Astrocyte of the cerebellum (primary cell): ENCODE measurements around the gene IL21R.

Experiments
- DNase-seq: peaks from one replicate; pipeline ENCODE4 v3.0.0-alpha.2; 2011; ENCODE audit warnings: low read depth
- H3K4me3 ChIP-seq: 2 replicates; pipeline ENCODE4 v1.5.1; 2011; ENCODE audit warnings: mild to moderate bottlenecking, low read depth, low read length, moderate library complexity
- in situ Hi-C: cut with HindIII; loops from 2 replicates; pipeline ENCODE4 v1.10.0; 2017; ENCODE audit warnings: low sequenced_read_pairs
- TF ChIP-seq, protein P1 (sequence below): IDR thresholded peaks from 2 replicates; pipeline ENCODE4 v1.5.1; 2012; ENCODE audit warnings: low read length, low read depth, moderate library complexity, mild to moderate bottlenecking; ENCODE audit errors: missing control alignments

The IL21R gene

DNA sequence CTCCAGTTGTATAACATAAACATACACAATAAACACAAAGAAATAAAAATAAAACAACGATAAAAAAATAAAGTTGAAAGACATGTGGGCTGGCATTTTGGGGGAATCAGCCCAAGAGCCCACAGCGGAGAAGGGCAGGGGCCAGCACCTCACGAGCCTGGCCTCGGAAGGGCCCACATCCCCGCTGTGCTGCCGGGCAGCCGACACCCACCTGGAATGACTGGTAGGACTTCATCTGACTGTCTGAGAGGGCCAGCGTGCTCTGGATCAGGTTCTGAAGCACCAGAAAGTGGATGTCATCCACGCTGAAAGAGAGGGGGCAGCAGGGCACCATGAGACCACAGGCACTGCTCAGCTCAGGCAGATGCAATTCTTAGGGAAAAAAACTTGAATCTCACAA lies 74.3 kb downstream of the IL21R start:
- TF ChIP-seq, protein P1, sequence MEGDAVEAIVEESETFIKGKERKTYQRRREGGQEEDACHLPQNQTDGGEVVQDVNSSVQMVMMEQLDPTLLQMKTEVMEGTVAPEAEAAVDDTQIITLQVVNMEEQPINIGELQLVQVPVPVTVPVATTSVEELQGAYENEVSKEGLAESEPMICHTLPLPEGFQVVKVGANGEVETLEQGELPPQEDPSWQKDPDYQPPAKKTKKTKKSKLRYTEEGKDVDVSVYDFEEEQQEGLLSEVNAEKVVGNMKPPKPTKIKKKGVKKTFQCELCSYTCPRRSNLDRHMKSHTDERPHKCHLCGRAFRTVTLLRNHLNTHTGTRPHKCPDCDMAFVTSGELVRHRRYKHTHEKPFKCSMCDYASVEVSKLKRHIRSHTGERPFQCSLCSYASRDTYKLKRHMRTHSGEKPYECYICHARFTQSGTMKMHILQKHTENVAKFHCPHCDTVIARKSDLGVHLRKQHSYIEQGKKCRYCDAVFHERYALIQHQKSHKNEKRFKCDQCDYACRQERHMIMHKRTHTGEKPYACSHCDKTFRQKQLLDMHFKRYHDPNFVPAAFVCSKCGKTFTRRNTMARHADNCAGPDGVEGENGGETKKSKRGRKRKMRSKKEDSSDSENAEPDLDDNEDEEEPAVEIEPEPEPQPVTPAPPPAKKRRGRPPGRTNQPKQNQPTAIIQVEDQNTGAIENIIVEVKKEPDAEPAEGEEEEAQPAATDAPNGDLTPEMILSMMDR = no peak
- DNase-seq = no peak
- in situ Hi-C loops = no loop called here

DNA sequence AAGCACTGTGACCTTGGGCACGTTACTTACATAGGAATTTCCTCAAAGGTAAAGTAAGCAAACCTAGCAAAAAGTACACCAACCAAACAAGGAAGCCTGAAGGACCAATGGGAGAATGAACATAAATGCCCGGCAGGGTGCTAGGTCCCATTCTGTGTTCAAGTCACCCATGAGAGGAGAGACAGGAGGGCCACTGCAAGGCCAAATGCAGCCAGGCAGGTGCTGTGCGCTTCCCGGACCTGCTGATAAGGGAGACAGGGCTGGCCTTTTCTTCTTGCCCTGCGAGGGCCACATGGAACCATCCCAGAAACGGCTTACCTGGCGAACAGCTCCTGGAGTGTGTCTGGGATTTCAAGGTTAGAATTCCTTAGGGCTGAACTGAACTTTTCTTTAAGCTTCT lies 78.8 kb downstream of the IL21R start:
- TF ChIP-seq, protein P1 = no peak
- no peak for DNase-seq
- H3K4me3 ChIP-seq = no peak overlapping the region
- in situ Hi-C loops = no loop called here

More for the DNA sequence above, 74.3 kb downstream of the IL21R start:
- H3K4me3 ChIP-seq = no peak overlapping the region

DNA sequence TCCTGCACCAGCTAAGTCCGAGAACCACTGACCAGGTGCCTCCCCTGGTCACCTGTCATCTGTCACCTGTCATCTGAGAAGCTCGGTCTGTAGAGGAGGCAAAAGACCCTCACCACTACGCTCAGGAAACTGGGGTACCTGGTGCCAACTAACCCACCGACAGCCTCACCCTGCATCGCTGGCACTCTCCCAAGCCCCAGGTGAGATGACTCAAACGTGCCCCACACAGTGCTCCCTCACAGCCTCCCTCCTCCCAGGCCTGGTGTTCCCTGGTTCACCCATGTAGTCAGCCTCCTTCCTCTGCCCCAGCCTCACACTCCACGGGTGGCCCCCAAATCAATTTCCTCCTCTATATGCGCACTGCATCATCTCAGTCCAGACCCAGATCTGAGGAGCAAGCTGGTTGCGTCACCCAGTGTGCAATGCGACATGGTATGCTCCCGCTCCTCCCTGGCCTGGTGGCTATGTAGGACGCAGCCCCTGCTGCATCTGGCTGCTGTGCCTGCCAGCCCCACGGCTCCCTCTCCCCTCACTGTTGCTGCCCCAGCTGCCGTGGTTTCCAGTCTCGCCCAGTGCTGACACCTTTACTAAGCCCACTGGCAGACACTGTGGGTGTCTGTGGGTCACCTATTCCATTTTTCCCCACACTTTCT lies 79.4 kb downstream of the IL21R start:
- DNase-seq = no peak
- in situ Hi-C loops = no loop called here
- H3K4me3 ChIP-seq = no peak overlapping the region
- TF ChIP-seq, protein P1 = no peak

DNA sequence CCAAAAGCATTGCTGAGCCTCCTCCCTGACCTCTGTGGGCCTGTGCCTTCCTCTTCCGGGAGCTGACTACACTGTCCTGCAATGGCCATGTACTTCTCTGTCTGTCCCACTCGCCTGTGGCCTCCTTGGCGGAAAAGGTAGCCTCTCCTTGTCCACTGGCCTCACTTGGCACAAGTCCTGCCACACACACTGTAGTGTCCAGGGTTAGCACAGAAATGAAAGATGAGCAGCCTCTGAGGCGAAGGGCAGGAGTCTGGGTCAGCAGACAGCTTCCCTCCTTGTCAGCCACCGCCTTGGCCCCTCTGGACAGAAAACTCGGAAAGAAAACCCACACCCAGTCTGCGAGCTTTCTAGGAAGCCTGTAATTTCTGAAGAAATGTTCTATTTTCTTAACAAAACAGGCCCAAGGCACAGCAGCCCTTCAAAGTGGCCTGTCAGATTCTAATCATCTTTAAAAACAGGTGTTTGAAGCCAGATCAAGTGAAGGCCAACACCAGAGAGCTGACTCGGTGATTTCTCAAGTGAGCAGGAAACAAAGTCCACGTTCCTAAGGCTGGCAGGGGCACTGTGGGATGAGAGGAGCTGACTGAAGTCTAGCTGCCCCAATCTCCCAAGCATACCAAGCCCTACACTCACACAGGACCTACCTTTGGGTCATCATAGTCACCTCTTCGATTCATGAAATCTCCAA lies 80.6 kb downstream of the IL21R start:
- DNase-seq = no peak
- TF ChIP-seq, protein P1 = no peak
- H3K4me3 ChIP-seq = no peak overlapping the region
- in situ Hi-C loops = no loop called here

DNA sequence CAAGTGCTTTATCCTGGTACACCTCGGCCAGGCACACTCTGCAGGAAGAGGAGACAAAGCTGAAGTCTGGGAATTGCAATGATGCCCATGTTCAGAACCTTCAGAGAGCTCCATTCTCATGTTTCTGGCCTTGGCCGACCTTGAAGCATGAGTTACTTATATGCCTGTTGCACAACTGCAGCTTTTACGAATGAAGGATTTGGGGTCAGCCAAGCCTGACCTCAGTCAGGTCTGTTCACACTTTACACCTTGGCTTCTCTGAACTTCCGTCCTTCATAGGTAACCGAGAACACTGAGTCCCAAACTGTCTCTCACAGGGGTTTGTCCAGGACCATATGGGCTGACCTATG lies 81.1 kb downstream of the IL21R start:
- DNase-seq = no peak
- in situ Hi-C loops = no loop called here

DNA sequence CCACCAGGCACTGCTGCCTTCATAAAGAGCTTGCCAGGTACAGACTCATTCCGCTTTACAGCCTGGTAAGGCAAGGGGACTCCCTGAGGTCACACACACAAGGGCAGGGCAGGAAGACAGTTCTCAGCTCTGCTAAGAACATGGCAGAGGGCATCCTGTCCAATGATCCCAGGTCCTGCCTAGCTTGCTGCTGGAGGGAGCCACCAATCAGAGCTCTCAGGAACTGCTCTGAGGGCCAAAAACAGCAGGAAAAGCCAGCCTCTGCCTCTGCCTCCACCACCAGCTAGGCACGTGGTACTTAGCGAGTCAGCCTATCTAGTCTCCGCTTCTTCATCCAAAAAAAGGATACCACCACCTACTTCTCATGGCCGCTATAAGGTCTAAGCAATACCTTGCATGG lies 81.7 kb downstream of the IL21R start:
- no peak for DNase-seq
- H3K4me3 ChIP-seq = no peak overlapping the region
- TF ChIP-seq, protein P1 = no peak
- in situ Hi-C loops = no loop called here

More for the DNA sequence above, 81.1 kb downstream of the IL21R start:
- TF ChIP-seq, protein P1 = no peak
- no peak overlapping the region for H3K4me3 ChIP-seq
